Stimulated activated memory B cell treated with anti-CD40 and anti-IgM and Interleukin-4, amounts not matched to agents 10 μg/mL and 1 μg/mL and 100 μg/mL, for 72 hours (primary cell): ENCODE data around the gene SARNP.

ENCODE experiments used
- ATAC-seq: fragments of 150-1000 bp; cut with Tn5 transposase; 2 replicates; pipeline ENCODE4 v1.10.0; 2021
- H3K27ac Mint-ChIP-seq: one replicate; pipeline ENCODE4 v1.8.0; 2022; ENCODE audit warnings: mild to moderate bottlenecking, mixed read lengths
- H3K27me3 Mint-ChIP-seq: one replicate; pipeline ENCODE4 v1.8.0; 2022; ENCODE audit warnings: mixed read lengths
- H3K36me3 Mint-ChIP-seq: one replicate; pipeline ENCODE4 v1.8.0; 2022; ENCODE audit warnings: mixed read lengths
- H3K4me1 Mint-ChIP-seq: one replicate; pipeline ENCODE4 v1.8.0; 2022; ENCODE audit warnings: mixed read lengths
- H3K4me3 Mint-ChIP-seq: one replicate; pipeline ENCODE4 v1.8.0; 2022; ENCODE audit warnings: mild to moderate bottlenecking, moderate library complexity, mixed read lengths
- H3K9me3 Mint-ChIP-seq: one replicate; pipeline ENCODE4 v1.8.0; 2022; ENCODE audit warnings: mixed read lengths

SARNP gene

DNA sequence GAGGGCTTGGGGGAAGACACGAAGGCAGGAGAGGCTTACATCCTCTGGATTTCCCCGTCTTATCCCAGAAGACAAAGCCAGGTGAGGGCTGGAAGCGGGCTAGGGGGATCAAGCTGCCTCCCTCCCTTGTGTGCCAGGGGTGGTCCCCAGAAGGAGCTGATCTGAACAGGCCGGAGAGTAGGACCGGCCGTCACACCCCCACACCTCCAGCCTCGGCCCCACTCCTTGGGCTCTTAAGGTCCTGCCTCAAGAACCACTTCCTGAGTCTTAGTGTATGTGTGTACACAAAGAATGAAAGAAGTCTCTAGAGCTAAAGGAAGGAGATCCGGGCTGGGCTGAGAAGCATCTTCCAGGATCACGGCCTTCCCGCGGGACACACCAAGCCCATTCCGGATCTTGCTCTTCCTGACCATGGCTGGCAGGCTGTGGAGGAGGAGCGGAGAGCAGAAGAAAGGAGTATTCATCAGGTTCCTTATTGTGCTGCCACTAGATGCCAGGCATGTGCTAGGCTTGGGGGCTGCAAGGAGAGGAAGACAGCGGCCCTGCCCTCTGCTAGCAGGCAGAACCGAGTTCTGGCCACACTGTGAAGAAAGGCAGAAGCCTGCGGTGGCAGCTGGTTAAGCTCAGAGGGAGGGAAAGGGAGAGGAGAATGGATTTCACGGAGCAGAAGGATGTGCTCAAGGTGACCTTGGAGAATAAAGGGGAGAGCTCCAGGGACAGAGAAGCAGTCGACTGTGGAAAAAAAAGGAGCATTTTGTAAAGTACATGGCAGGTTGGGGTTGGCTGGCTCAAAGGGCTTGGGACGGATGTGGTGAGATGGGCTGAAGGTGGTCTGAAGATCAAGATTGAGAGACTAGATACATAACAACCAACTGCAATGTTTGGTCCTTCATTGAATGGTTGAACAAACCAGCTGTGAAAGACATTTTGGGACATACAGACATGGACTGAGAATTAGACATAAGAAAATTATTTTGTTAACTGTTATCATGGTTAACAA lies 87.4 kb downstream of the SARNP start:
- H3K27ac Mint-ChIP-seq: peak overlapping the region; percentile 91
- peaks cover 47% of the 10 kb centered on the region for H3K4me1 Mint-ChIP-seq
- peak overlapping the region; percentile 85 for H3K4me3 Mint-ChIP-seq
- ATAC-seq: peak; percentile 59
- H3K27me3 Mint-ChIP-seq: no peaks in the 10 kb centered on the region
- peaks cover 10% of the 10 kb centered on the region for H3K36me3 Mint-ChIP-seq
- no peaks in the 10 kb centered on the region for H3K9me3 Mint-ChIP-seq

DNA sequence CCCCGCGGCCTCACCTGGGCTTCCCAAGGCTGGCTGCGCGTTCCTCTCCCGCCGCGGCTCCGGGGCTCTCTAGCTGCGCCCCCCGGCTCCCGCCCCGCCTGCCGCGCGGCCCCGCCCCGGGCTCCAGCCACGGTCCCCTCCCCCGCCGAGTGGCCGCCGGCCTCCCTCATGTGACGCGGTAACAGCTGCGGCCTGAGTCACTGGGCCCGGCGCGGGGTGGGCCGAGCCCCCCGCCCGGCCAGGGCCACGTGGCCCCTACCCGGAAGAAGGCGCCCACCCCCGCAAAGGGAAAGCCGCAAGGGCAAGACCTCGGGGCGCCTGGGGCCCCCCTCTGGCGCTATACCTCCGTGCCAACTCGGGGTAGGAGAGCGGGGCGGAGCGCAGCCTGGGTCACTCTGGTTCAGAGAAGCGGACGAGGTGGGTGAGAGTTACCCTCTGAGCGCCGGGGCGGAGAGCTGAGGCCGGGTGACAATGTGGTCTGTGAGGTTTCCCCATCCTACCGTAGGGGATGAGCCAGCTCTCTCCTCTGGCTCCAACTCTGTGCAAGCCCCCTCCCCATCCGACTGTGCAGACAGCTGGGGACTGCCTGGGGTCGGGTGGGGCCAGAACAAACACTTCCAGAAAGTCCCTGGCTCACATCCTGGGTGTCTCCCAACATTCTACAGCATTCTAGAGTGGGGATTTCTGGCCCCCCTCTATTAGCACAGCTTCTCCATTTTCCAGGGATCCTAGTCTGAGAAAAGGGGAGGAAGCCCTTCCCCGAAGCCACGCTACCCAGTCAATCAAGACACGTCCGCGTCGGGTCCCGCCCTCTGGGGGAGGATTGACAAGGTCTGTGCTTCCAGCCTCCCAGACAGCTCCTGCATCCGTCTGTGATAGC lies 88.3 kb downstream of the SARNP start, which contains the start of gene CD63:
TSS of gene CD63 (minus strand) at position 71 of the 880 bp plus-strand sequence. CDS start 668 bp downstream, outside the sequence.
- Mint-ChIP-seq H3K9me3 (no peaks in the 10 kb centered on the region), H3K27ac (peak within 1 kb of the TSS; percentile 91), H3K27me3 (no peaks in the 10 kb centered on the region), H3K36me3 (peaks cover 15% of the 10 kb centered on the region), H3K4me3 (peak within 1 kb of the TSS; percentile 85), H3K4me1 (peaks cover 55% of the 10 kb centered on the region)
- ATAC-seq: peak; percentile 83

DNA sequence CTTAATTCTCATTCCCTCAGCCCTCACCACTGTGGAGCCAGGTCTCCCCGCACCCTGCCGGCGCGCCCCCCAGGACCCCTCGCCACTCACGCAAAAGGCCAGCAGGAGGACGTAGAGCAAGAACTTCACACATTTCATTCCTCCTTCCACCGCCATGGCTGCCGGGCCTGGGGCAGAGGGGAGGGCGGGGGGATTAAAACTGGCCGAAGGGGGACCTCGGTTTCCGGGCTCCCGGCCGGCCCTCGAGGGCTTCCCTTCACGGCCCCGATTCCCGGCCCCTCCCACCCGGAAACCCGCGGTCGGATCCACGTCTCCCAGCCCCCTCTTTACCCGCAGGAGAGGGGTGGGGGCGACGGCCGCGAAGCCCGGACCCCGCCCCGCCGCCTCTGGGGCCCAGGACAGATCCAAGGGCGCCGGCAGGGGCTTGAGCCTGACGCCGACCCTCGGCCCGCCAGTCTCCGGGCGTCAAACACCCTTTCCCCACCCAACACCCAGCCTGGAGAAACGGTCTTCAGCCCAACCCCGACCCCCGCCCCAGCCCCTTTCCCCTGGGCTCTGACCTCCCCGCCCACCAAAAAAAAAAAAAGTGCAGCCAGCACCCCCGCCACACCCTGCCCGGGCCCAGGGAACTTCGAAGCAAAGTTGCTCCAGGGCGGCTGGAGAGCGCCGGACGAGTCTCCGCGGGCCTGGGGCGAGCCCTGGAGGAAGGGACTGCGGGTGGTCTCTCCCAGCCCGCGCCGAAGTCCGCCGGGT lies 89.2 kb downstream of the SARNP start:
- peak; percentile 31 for ATAC-seq
- Mint-ChIP-seq H3K4me1 (peaks cover 55% of the 10 kb centered on the region), H3K36me3 (peaks cover 15% of the 10 kb centered on the region)

DNA sequence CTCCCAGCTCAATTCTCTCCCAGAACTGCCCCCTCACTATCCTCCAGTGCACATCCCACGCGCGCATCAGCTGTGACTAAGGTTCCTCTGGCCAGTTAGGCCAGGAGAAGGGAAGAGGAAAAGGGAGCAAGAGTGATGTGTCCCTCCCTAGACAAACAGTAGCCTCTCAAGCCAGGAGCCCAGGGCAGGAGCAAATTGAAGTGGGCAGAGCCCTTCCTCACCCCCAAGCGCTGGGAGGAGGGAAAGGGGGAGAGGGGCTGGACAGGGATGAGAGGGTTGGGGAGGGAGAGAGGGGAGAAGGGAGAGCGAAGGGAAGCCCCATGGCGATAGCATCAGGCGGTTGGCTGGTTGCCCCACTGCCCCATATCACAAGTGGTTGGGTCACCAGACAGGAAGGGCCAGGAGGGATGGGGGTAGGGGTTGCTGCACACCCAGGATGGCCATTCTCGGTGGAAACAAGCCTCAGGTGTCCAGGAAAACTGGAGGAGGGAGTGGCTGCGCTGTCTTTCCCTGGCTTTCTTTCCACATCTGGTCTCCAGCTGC lies 89.8 kb downstream of the SARNP start:
- Mint-ChIP-seq H3K27me3 (no peaks in the 10 kb centered on the region), H3K9me3 (no peaks in the 10 kb centered on the region), H3K4me1 (peaks cover 51% of the 10 kb centered on the region), H3K4me3 (peak overlapping the region; percentile 85), H3K27ac (peak overlapping the region; percentile 91), H3K36me3 (peaks cover 15% of the 10 kb centered on the region)
- no peak for ATAC-seq

More for the DNA sequence above, 89.2 kb downstream of the SARNP start:
- Mint-ChIP-seq H3K4me3 (peak overlapping the region; percentile 85), H3K27me3 (no peaks in the 10 kb centered on the region), H3K9me3 (no peaks in the 10 kb centered on the region), H3K27ac (peak overlapping the region; percentile 91)

DNA sequence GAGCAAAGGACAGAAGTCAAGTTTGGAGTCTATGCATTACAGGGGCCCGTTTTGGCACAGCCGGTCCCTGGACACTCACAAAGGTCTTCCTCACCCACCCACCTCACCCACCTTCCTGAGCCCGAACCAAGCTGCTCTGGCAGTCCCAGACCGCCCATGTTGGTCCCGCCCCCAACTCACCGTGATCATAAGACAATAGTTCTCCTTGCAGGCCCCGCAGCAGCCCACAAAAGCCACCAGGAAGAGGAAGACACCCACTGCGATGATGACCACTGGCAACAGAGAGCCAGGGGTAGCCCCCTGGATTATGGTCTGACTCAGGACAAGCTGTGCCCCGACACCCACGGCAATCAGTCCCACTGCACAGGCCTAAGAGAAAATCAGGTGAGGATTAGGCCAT lies 90.6 kb downstream of the SARNP start:
- H3K36me3 Mint-ChIP-seq: peaks cover 15% of the 10 kb centered on the region
- peaks cover 46% of the 10 kb centered on the region for H3K4me1 Mint-ChIP-seq
- no peak for ATAC-seq
- H3K27ac Mint-ChIP-seq: peak overlapping the region; percentile 91
- H3K9me3 Mint-ChIP-seq: no peaks in the 10 kb centered on the region
- H3K4me3 Mint-ChIP-seq: peak overlapping the region; percentile 85
- H3K27me3 Mint-ChIP-seq: no peaks in the 10 kb centered on the region

DNA sequence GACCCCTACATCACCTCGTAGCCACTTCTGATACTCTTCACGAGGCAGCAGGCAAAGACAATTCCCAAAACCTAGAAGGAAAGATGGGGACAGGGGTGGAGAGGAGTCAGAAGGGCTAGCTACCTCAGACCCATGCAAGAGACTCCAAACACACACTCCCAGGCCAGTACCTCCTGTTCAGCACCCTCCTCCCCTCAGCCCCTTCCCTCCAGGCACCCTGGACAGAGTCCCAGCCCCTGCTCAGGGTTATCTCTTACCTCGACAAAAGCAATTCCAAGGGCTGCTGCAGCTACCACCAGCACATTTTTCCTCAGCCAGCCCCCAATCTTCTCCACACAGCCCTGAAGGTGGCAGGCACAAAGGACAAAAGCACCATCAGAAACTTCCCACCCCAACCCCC lies 92.0 kb downstream of the SARNP start:
- no peak overlapping the region for H3K4me3 Mint-ChIP-seq
- no peaks in the 10 kb centered on the region for H3K9me3 Mint-ChIP-seq
- H3K4me1 Mint-ChIP-seq: peaks cover 43% of the 10 kb centered on the region
- ATAC-seq: no peak
- H3K27me3 Mint-ChIP-seq: no peaks in the 10 kb centered on the region
- H3K27ac Mint-ChIP-seq: peak overlapping the region; percentile 28
- H3K36me3 Mint-ChIP-seq: peaks cover 15% of the 10 kb centered on the region

DNA sequence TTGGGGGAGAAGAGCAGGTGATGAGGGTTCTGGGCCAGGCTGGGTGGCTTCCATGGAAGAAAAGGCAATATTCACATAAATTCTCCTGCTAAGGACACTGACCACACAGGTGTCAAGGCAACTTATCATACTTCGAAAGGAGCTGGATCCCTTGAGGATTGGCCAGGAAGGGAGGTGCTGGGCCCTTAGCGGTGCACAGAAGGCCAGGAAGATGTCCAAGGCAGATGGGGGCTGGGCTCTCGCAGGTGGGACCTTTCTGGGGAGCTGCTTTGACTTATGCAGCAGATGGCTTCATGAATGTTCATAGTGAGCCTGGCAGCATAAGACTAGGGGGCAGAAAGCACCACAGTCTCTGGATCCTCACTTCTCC lies 92.6 kb downstream of the SARNP start:
- H3K27ac Mint-ChIP-seq: no peak overlapping the region
- peaks cover 37% of the 10 kb centered on the region for H3K4me1 Mint-ChIP-seq
- H3K4me3 Mint-ChIP-seq: no peak overlapping the region
- peaks cover 15% of the 10 kb centered on the region for H3K36me3 Mint-ChIP-seq
- ATAC-seq: no peak
- H3K27me3 Mint-ChIP-seq: no peaks in the 10 kb centered on the region
- H3K9me3 Mint-ChIP-seq: no peaks in the 10 kb centered on the region

DNA sequence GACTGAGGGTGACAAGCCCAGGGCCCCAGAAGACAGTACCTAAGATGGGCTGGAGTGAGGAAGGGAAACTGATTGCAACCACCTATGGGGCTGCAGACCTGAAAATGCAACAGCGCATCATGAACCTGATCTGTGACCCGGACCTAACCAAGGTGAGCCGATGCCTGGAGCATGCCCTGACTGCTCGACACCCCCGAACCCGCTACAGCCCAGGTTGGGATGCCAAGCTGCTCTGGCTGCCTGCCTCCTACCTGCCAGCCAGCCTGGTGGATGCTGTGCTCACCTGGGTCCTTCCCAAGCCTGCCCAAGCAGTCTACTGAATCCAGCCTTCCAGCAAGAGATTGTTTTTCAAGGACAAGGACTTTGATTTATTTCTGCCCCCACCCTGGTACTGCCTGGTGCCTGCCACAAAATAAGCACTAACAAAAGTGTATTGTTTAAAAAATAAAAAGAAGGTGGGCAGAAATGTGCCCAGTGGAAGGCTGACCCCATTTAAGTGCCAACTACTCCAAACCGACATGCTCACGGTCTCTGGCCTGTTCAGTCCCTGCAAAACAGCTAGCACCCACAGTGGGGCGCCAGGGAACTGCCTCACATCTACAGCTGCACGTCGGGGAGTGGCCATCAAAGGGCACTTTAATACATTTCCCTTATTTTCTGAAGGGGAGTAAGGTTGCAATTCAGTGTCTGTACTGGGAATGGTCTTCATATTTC lies 93.1 kb downstream of the SARNP start:
- Mint-ChIP-seq H3K4me3 (no peak overlapping the region), H3K27me3 (no peaks in the 10 kb centered on the region), H3K9me3 (no peaks in the 10 kb centered on the region), H3K36me3 (peaks cover 15% of the 10 kb centered on the region), H3K4me1 (peaks cover 32% of the 10 kb centered on the region), H3K27ac (no peak overlapping the region)
- peak; percentile 38 for ATAC-seq

DNA sequence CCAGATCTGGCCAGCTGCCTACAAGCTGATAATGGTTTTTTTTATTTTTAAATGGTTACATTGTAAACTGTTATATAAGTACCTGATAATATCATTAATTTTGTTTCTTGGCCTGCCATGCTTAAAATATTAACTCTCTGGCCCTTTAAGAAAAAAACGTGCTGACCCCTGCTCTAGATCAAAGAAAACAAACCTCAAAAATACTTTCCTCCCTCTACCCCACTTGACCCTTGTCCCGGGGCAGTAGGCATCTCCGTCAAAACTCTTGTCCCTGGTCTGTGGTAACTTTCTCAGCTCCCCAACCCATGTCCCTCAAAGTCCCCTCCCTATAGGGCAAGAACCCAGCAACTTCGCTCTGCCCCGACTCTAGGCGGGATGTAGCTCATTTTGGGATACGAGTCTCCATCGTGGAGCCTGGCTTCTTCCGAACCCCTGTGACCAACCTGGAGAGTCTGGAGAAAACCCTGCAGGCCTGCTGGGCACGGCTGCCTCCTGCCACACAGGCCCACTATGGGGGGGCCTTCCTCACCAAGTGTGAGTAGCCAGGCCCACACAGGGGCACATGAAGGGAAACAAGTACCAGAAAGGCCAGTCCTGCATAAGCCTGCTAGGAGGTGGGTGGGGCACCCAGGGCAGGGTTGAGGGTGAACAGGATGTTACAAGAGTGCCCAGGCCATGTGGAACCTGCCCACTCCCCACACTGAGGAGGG lies 93.9 kb downstream of the SARNP start:
- no peak overlapping the region for H3K4me3 Mint-ChIP-seq
- peaks cover 15% of the 10 kb centered on the region for H3K36me3 Mint-ChIP-seq
- no peaks in the 10 kb centered on the region for H3K27me3 Mint-ChIP-seq
- H3K9me3 Mint-ChIP-seq: no peaks in the 10 kb centered on the region
- H3K27ac Mint-ChIP-seq: no peak overlapping the region
- ATAC-seq: no peak
- H3K4me1 Mint-ChIP-seq: peaks cover 36% of the 10 kb centered on the region

DNA sequence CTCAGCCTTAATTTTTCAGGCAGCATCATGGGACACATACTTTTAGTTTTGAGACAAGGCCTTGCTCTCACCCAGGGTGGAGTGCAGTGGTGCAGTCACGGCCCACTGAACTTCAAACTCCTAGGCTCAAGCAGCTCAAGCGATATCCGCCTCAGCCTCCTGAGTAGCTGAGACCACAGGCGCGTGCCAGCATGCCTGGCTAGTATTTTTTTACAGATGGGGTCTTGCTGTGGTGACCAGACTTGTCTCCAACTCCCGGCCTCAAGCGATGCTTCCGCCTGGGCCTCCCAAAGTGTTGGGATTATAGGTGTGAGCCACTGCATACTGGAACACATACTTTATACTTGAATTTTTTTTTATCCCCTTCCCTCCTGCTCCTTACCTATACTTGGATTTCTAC lies 94.6 kb downstream of the SARNP start:
- peaks cover 41% of the 10 kb centered on the region for H3K4me1 Mint-ChIP-seq
- ATAC-seq: no peak

DNA sequence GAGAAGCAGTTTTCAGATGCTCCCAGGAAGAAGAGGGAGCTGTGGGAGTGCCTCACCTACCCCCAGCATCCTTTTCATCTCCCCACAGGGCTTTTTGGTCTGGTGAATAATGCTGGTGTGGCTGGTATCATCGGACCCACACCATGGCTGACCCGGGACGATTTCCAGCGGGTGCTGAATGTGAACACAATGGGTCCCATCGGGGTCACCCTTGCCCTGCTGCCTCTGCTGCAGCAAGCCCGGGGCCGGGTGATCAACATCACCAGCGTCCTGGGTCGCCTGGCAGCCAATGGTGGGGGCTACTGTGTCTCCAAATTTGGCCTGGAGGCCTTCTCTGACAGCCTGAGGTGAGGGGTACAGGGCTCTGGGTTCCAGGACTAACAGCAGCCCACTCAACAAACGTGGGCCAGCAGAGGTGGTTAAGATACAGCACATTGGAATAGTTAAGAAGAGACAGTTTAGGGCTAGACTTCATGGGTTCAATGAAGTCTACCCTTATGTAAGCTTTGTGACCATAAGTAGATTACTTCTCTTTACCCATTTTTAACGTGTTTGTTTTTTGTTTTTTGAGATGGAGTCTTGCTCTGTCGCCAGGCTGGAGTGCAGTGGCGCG lies 95.8 kb downstream of the SARNP start:
- Mint-ChIP-seq H3K4me1 (peaks cover 41% of the 10 kb centered on the region), H3K27ac (no peak overlapping the region), H3K4me3 (no peak overlapping the region), H3K9me3 (no peaks in the 10 kb centered on the region), H3K36me3 (peaks cover 15% of the 10 kb centered on the region), H3K27me3 (no peaks in the 10 kb centered on the region)
- no peak for ATAC-seq

More for the DNA sequence above, 94.6 kb downstream of the SARNP start:
- Mint-ChIP-seq H3K27me3 (no peaks in the 10 kb centered on the region), H3K9me3 (no peaks in the 10 kb centered on the region), H3K4me3 (no peak overlapping the region), H3K27ac (no peak overlapping the region), H3K36me3 (peaks cover 15% of the 10 kb centered on the region)

DNA sequence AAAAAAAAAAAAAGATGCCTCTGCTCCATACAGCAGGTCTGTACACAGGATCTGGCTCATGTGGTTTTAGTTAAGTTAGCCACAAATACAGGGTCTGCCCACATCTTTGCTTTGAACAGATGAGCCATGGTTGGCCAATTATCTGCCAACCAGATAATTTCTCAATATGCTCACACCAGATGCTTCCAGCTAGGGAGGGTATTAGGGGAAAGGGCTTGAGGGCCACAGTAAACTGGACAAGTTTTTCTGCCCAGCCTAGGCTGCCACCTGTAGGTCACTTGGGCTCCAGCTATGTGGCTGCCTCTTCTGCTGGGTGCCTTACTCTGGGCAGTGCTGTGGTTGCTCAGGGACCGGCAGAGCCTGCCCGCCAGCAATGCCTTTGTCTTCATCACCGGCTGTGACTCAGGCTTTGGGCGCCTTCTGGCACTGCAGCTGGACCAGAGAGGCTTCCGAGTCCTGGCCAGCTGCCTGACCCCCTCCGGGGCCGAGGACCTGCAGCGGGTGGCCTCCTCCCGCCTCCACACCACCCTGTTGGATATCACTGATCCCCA lies 96.6 kb downstream of the SARNP start:
- Mint-ChIP-seq H3K36me3 (peaks cover 14% of the 10 kb centered on the region), H3K9me3 (no peaks in the 10 kb centered on the region), H3K27me3 (no peaks in the 10 kb centered on the region), H3K4me3 (no peak overlapping the region), H3K4me1 (peaks cover 46% of the 10 kb centered on the region), H3K27ac (no peak overlapping the region)
- ATAC-seq: no peak

DNA sequence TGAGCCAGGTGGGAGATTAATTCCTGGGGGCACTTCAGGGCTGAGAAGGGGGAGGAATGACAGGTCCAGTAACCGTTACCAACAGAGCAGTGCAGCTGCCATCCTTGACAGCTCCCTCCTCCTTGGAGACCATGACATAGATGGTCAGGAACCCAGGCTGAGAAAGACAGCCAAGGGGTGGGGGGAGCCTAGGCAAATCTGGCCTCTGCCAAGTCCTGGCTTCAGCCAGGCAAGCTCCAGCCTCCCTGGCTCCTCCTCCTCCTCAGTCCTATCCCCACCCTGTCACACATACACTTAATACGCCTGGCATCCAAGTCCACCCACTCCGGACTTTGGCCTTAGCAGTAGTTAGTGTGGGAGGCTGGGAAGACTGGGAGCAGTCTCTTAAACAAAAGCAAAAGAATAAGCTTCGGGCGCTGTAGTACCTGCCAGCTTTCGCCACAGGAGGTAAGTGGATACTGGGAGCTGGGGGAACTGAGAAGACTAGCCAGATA lies 97.4 kb downstream of the SARNP start, which contains the start of gene RDH5:
TSS of gene RDH5 (plus strand) at position 323 of the 494 bp plus-strand sequence. CDS start 792 bp downstream, outside the sequence.
- no peak for ATAC-seq
- H3K27ac Mint-ChIP-seq: no peak within 1 kb of the TSS
- peaks cover 46% of the 10 kb centered on the region for H3K4me1 Mint-ChIP-seq
- no peaks in the 10 kb centered on the region for H3K9me3 Mint-ChIP-seq
- H3K4me3 Mint-ChIP-seq: no peak within 1 kb of the TSS
- H3K36me3 Mint-ChIP-seq: peaks cover 6% of the 10 kb centered on the region
- no peaks in the 10 kb centered on the region for H3K27me3 Mint-ChIP-seq
